GM23338 (cell line): ENCODE measurements around the gene APLN. TPM values are rescaled to one million over a fixed set of nuclear protein-coding genes. Genes with fewer than 3 reads are reported as not detected.

Experiments used
- ATAC-seq: fragments of 200-7000 bp; cut with Tn5 transposase; 3 replicates; pipeline ENCODE4 v1.9.1; 2020
- DNase-seq: peaks from one replicate; pipeline ENCODE4 v3.0.0-alpha.2; 2015; ENCODE audit warnings: low spot score
- H2AFZ ChIP-seq: fragments of 200-600 bp; sonication (generic); 2 replicates; pipeline ENCODE4 v1.8.0; 2016; ENCODE audit warnings: antibody characterized with exemption, mild to moderate bottlenecking, moderate library complexity
- H3F3A ChIP-seq: fragments of 200-600 bp; sonication (generic); replicated peaks from 2 replicates; pipeline ENCODE4 v1.8.0; 2017; ENCODE audit warnings: antibody characterized with exemption, mixed run types, low read depth
- H3K27ac ChIP-seq: fragments of 200-600 bp; sonication (generic); 2 replicates; pipeline ENCODE4 v1.6.1; 2016; ENCODE audit warnings: low read depth
- H3K27me3 ChIP-seq: fragments of 200-600 bp; sonication (generic); 2 replicates; pipeline ENCODE4 v1.8.0; 2016; ENCODE audit warnings: mild to moderate bottlenecking, mixed run types, moderate library complexity; ENCODE audit not compliant: insufficient read depth
- H3K36me3 ChIP-seq: fragments of 200-600 bp; sonication (generic); 2 replicates; pipeline ENCODE4 v1.8.0; 2016; ENCODE audit warnings: mild to moderate bottlenecking; ENCODE audit not compliant: insufficient read depth
- H3K4me1 ChIP-seq: fragments of 200-600 bp; sonication (generic); 2 replicates; pipeline ENCODE4 v1.8.0; 2016; ENCODE audit warnings: mild to moderate bottlenecking, moderate library complexity; ENCODE audit not compliant: insufficient read depth
- H3K4me2 ChIP-seq: fragments of 200-600 bp; sonication (generic); 2 replicates; pipeline ENCODE4 v1.7.1; 2017; ENCODE audit warnings: mixed run types
- H3K4me3 ChIP-seq: fragments of 200-600 bp; sonication (generic); 2 replicates; pipeline ENCODE4 v1.6.1; 2016; ENCODE audit warnings: mixed run types
- H3K79me2 ChIP-seq: fragments of 200-600 bp; sonication (generic); replicated peaks from 2 replicates; pipeline ENCODE4 v1.8.0; 2017; ENCODE audit warnings: mild to moderate bottlenecking; ENCODE audit not compliant: insufficient read depth
- H3K9me2 ChIP-seq: fragments of 200-600 bp; sonication (generic); 2 replicates; pipeline ENCODE4 v1.8.0; 2017; ENCODE audit not compliant: insufficient read depth
- H4K20me1 ChIP-seq: fragments of 200-600 bp; sonication (generic); replicated peaks from 2 replicates; pipeline ENCODE4 v1.8.0; 2017; ENCODE audit warnings: mild to moderate bottlenecking; ENCODE audit not compliant: insufficient read depth
- H3K27ac Mint-ChIP-seq: 2 replicates; pipeline ENCODE4 v1.8.0; 2020; ENCODE audit warnings: inconsistent platforms, mild to moderate bottlenecking, moderate library complexity, mixed read lengths
- H3K27me3 Mint-ChIP-seq: 3 replicates; pipeline ENCODE4 v1.8.0; 2022; ENCODE audit warnings: low read depth, mild to moderate bottlenecking, moderate library complexity, mixed read lengths, inconsistent platforms; ENCODE audit not compliant: insufficient read depth, poor library complexity
- H3K36me3 Mint-ChIP-seq: 3 replicates; pipeline ENCODE4 v1.8.0; 2021; ENCODE audit warnings: low read depth, mild to moderate bottlenecking, inconsistent platforms, moderate library complexity, mixed read lengths
- H3K4me1 Mint-ChIP-seq: 3 replicates; pipeline ENCODE4 v1.8.0; 2020; ENCODE audit warnings: mild to moderate bottlenecking, inconsistent platforms, mixed read lengths
- H3K4me3 Mint-ChIP-seq: 3 replicates; pipeline ENCODE4 v1.8.0; 2021; ENCODE audit warnings: moderate library complexity, mild to moderate bottlenecking, inconsistent platforms, mixed read lengths
- H3K9me3 Mint-ChIP-seq: 3 replicates; pipeline ENCODE4 v1.8.0; 2020; ENCODE audit warnings: moderate library complexity, mild to moderate bottlenecking, inconsistent platforms, mixed read lengths
- CREB1 ChIP-seq: fragments of 250-450 bp; sonication (Bioruptor Pico); IDR thresholded peaks from 2 replicates; pipeline ENCODE4 v1.5.0; 2020; ENCODE audit warnings: low read depth, mild to moderate bottlenecking, moderate library complexity
- EZH2 ChIP-seq: fragments of 200-600 bp; sonication (generic); IDR thresholded peaks from one replicate; pipeline ENCODE4 v1.8.0; 2017; ENCODE audit warnings: antibody characterized with exemption, mild to moderate bottlenecking, low read depth; ENCODE audit not compliant: unreplicated experiment
- EZH2phosphoT487 ChIP-seq: fragments of 200-600 bp; sonication (generic); IDR thresholded peaks from one replicate; pipeline ENCODE4 v1.8.1; 2018; ENCODE audit warnings: antibody characterized with exemption; ENCODE audit not compliant: unreplicated experiment
- JUNB ChIP-seq: IDR thresholded peaks from one replicate; pipeline ENCODE4 v1.6.1; 2016; ENCODE audit warnings: antibody characterized with exemption; ENCODE audit not compliant: unreplicated experiment
- NANOG ChIP-seq: IDR thresholded peaks from 2 replicates; pipeline ENCODE4 v1.6.1; 2016; ENCODE audit warnings: antibody characterized with exemption, borderline replicate concordance
- POLR2AphosphoS5 ChIP-seq: IDR thresholded peaks from 2 replicates; pipeline ENCODE4 v1.6.1; 2016; ENCODE audit warnings: antibody characterized with exemption, low read depth
- STAT1 ChIP-seq: IDR thresholded peaks from one replicate; pipeline ENCODE4 v1.6.1; 2016; ENCODE audit warnings: antibody characterized with exemption; ENCODE audit not compliant: unreplicated experiment
- ZNF114 ChIP-seq: fragments of 250-450 bp; sonication (Bioruptor Pico); IDR thresholded peaks from 2 replicates; pipeline ENCODE4 v1.5.0; 2020; ENCODE audit warnings: mild to moderate bottlenecking, moderate library complexity
- ZNF331 ChIP-seq: fragments of 250-450 bp; sonication (Bioruptor Pico); IDR thresholded peaks from 2 replicates; pipeline ENCODE4 v1.5.0; 2020; ENCODE audit warnings: low read depth, mild to moderate bottlenecking, moderate library complexity
- polyA plus RNA-seq: library from polyadenylated mRNA; unstranded; fragments of >200 nt; fragmentation: Nextera tagmentation; extraction: Ambion mirVana; gene quantifications from 2 replicates; pipeline ENCODE4 v1.2.1, GENCODE V29; 2016
- total RNA-seq: library from RNA; depleted of rRNA; stranded (reverse); fragments of >200 nt; shearing (Covaris generic); gene quantifications from 2 replicates; pipeline ENCODE4 v1.2.3, GENCODE V29; 2014
- TF ChIP-seq, protein P1 (sequence below): IDR thresholded peaks from 2 replicates; pipeline ENCODE4 v1.6.1; 2016; ENCODE audit warnings: antibody characterized with exemption
- TF ChIP-seq, protein P2 (sequence below), 2 experiments: fragments of 200-600 bp in 1 of 2; sonication (generic) in 1 of 2; conservative IDR thresholded peaks; 2 replicates each; pipeline versions ENCODE4 v1.5.1 to v1.6.1; 2016 to 2017; ENCODE audit warnings: antibody characterized with exemption in 2 of 2, low read depth in 2 of 2, mild to moderate bottlenecking in 2 of 2, moderate library complexity in 1 of 2
- TF ChIP-seq, protein P3 (sequence below): IDR thresholded peaks from one replicate; pipeline ENCODE4 v1.6.1; 2018; ENCODE audit warnings: antibody characterized with exemption; ENCODE audit not compliant: unreplicated experiment
- TF ChIP-seq, protein P4 (sequence below): fragments of 250-450 bp; sonication (Bioruptor Pico); IDR thresholded peaks from 2 replicates; pipeline ENCODE4 v1.5.0; 2020; ENCODE audit warnings: mild to moderate bottlenecking, moderate library complexity

The APLN gene
- total and polyA plus RNA-seq, 2 experiments from 2014 or later = 0.49 to 0.60 TPM

DNA sequence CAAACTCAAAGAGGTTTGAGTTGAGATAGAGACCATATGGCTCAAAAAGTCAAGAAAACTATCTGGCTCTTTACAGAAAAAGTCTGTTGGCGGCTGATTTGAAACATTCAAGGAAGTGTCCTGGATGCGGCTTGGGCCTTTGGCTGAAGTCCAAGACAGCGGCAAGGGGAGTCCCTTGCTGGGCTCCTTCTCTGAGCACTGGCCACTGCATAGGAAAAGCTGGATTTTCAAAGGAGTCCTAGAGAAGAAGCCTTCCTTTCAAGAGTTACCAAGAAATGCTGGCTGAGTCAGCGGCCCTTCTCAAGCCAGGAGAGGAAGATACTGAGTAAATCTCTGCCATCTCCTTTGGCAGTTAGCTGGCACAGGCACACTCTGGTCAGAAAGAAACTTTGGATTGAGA, 12.1 kb downstream of the APLN start:
- H3K4me1 Mint-ChIP-seq = peaks cover 6% of the 10 kb centered on the region; the same call in 1 of the 3 replicates
- no peaks in the 10 kb centered on the region for H4K20me1 ChIP-seq
- H2AFZ ChIP-seq = no peak overlapping the region
- H3K9me2 ChIP-seq = no peaks in the 10 kb centered on the region
- H3K79me2 ChIP-seq = no peaks in the 10 kb centered on the region
- H3K4me3 Mint-ChIP-seq = no peak overlapping the region
- H3F3A ChIP-seq = no peaks in the 10 kb centered on the region
- no peak overlapping the region for H3K4me2 ChIP-seq
- no peaks in the 10 kb centered on the region for H3K9me3 Mint-ChIP-seq
- DNase-seq (no peak), ATAC-seq (no peak)
- no peaks in the 10 kb centered on the region for H3K36me3 Mint-ChIP-seq
- H3K27ac ChIP-seq = no peak overlapping the region
- H3K27me3 Mint-ChIP-seq = peaks cover 2% of the 10 kb centered on the region
- no peaks in the 10 kb centered on the region; the same call in 1 of the 2 replicates for H3K4me1 ChIP-seq
- H3K27ac Mint-ChIP-seq = no peak overlapping the region
- H3K4me3 ChIP-seq = no peak overlapping the region
- no peaks in the 10 kb centered on the region for H3K27me3 ChIP-seq
- TF ChIP-seq CREB1 (CRISPR knock-in tag) = no peak
- no peak for TF ChIP-seq JUNB
- TF ChIP-seq STAT1 = no peak
- no peak for TF ChIP-seq EZH2phosphoT487
- no peak for TF ChIP-seq ZNF114 (CRISPR knock-in tag)
- TF ChIP-seq, protein P1, sequence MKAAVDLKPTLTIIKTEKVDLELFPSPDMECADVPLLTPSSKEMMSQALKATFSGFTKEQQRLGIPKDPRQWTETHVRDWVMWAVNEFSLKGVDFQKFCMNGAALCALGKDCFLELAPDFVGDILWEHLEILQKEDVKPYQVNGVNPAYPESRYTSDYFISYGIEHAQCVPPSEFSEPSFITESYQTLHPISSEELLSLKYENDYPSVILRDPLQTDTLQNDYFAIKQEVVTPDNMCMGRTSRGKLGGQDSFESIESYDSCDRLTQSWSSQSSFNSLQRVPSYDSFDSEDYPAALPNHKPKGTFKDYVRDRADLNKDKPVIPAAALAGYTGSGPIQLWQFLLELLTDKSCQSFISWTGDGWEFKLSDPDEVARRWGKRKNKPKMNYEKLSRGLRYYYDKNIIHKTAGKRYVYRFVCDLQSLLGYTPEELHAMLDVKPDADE = no peak
- no peak for TF ChIP-seq EZH2
- TF ChIP-seq, protein P2, sequence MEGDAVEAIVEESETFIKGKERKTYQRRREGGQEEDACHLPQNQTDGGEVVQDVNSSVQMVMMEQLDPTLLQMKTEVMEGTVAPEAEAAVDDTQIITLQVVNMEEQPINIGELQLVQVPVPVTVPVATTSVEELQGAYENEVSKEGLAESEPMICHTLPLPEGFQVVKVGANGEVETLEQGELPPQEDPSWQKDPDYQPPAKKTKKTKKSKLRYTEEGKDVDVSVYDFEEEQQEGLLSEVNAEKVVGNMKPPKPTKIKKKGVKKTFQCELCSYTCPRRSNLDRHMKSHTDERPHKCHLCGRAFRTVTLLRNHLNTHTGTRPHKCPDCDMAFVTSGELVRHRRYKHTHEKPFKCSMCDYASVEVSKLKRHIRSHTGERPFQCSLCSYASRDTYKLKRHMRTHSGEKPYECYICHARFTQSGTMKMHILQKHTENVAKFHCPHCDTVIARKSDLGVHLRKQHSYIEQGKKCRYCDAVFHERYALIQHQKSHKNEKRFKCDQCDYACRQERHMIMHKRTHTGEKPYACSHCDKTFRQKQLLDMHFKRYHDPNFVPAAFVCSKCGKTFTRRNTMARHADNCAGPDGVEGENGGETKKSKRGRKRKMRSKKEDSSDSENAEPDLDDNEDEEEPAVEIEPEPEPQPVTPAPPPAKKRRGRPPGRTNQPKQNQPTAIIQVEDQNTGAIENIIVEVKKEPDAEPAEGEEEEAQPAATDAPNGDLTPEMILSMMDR (conservative IDR thresholded peaks at IDR 0.05; ENCODE audit: low read depth in 2 of 2) = no peak
- TF ChIP-seq POLR2AphosphoS5 = no peak
- TF ChIP-seq NANOG = no peak
- TF ChIP-seq, protein P3, sequence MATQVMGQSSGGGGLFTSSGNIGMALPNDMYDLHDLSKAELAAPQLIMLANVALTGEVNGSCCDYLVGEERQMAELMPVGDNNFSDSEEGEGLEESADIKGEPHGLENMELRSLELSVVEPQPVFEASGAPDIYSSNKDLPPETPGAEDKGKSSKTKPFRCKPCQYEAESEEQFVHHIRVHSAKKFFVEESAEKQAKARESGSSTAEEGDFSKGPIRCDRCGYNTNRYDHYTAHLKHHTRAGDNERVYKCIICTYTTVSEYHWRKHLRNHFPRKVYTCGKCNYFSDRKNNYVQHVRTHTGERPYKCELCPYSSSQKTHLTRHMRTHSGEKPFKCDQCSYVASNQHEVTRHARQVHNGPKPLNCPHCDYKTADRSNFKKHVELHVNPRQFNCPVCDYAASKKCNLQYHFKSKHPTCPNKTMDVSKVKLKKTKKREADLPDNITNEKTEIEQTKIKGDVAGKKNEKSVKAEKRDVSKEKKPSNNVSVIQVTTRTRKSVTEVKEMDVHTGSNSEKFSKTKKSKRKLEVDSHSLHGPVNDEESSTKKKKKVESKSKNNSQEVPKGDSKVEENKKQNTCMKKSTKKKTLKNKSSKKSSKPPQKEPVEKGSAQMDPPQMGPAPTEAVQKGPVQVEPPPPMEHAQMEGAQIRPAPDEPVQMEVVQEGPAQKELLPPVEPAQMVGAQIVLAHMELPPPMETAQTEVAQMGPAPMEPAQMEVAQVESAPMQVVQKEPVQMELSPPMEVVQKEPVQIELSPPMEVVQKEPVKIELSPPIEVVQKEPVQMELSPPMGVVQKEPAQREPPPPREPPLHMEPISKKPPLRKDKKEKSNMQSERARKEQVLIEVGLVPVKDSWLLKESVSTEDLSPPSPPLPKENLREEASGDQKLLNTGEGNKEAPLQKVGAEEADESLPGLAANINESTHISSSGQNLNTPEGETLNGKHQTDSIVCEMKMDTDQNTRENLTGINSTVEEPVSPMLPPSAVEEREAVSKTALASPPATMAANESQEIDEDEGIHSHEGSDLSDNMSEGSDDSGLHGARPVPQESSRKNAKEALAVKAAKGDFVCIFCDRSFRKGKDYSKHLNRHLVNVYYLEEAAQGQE = no peak
- TF ChIP-seq, protein P4, sequence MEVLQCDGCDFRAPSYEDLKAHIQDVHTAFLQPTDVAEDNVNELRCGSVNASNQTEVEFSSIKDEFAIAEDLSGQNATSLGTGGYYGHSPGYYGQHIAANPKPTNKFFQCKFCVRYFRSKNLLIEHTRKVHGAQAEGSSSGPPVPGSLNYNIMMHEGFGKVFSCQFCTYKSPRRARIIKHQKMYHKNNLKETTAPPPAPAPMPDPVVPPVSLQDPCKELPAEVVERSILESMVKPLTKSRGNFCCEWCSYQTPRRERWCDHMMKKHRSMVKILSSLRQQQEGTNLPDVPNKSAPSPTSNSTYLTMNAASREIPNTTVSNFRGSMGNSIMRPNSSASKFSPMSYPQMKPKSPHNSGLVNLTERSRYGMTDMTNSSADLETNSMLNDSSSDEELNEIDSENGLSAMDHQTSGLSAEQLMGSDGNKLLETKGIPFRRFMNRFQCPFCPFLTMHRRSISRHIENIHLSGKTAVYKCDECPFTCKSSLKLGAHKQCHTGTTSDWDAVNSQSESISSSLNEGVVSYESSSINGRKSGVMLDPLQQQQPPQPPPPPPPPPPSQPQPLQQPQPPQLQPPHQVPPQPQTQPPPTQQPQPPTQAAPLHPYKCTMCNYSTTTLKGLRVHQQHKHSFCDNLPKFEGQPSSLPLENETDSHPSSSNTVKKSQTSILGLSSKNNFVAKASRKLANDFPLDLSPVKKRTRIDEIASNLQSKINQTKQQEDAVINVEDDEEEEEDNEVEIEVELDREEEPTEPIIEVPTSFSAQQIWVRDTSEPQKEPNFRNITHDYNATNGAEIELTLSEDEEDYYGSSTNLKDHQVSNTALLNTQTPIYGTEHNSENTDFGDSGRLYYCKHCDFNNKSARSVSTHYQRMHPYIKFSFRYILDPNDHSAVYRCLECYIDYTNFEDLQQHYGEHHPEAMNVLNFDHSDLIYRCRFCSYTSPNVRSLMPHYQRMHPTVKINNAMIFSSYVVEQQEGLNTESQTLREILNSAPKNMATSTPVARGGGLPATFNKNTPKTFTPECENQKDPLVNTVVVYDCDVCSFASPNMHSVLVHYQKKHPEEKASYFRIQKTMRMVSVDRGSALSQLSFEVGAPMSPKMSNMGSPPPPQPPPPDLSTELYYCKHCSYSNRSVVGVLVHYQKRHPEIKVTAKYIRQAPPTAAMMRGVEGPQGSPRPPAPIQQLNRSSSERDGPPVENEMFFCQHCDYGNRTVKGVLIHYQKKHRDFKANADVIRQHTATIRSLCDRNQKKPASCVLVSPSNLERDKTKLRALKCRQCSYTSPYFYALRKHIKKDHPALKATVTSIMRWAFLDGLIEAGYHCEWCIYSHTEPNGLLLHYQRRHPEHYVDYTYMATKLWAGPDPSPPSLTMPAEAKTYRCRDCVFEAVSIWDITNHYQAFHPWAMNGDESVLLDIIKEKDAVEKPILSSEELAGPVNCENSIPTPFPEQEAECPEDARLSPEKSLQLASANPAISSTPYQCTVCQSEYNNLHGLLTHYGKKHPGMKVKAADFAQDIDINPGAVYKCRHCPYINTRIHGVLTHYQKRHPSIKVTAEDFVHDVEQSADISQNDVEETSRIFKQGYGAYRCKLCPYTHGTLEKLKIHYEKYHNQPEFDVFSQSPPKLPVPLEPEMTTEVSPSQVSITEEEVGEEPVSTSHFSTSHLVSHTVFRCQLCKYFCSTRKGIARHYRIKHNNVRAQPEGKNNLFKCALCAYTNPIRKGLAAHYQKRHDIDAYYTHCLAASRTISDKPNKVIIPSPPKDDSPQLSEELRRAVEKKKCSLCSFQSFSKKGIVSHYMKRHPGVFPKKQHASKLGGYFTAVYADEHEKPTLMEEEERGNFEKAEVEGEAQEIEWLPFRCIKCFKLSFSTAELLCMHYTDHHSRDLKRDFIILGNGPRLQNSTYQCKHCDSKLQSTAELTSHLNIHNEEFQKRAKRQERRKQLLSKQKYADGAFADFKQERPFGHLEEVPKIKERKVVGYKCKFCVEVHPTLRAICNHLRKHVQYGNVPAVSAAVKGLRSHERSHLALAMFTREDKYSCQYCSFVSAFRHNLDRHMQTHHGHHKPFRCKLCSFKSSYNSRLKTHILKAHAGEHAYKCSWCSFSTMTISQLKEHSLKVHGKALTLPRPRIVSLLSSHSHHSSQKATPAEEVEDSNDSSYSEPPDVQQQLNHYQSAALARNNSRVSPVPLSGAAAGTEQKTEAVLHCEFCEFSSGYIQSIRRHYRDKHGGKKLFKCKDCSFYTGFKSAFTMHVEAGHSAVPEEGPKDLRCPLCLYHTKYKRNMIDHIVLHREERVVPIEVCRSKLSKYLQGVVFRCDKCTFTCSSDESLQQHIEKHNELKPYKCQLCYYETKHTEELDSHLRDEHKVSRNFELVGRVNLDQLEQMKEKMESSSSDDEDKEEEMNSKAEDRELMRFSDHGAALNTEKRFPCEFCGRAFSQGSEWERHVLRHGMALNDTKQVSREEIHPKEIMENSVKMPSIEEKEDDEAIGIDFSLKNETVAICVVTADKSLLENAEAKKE (CRISPR knock-in tag) = no peak
- TF ChIP-seq ZNF331 = no peak
- no peaks in the 10 kb centered on the region for H3K36me3 ChIP-seq
